Mucosa of stomach (tissue), 1 donor: Measurements from ENCODE around the gene GRK5.

Experiments used
- H3K27me3 ChIP-seq: one replicate; pipeline ENCODE4 v1.7.0; 2013; ENCODE audit warnings: mild to moderate bottlenecking, low read length; ENCODE audit not compliant: control insufficient read depth, insufficient read depth
- H3K36me3 ChIP-seq: one replicate; pipeline ENCODE4 v1.7.0; 2013; ENCODE audit warnings: low read length; ENCODE audit not compliant: control insufficient read depth, insufficient read depth
- H3K4me1 ChIP-seq: one replicate; pipeline ENCODE4 v1.7.0; 2013; ENCODE audit warnings: mild to moderate bottlenecking, low read length; ENCODE audit not compliant: control insufficient read depth, insufficient read depth
- H3K4me3 ChIP-seq: one replicate; pipeline ENCODE4 v1.7.0; 2013; ENCODE audit warnings: low read length
- H3K9ac ChIP-seq: one replicate; pipeline ENCODE4 v1.7.0; 2013; ENCODE audit warnings: mild to moderate bottlenecking, low read length, moderate library complexity
- H3K9me3 ChIP-seq: one replicate; pipeline ENCODE4 v1.7.0; 2013; ENCODE audit warnings: mild to moderate bottlenecking, low read length, moderate library complexity; ENCODE audit not compliant: control insufficient read depth
- donor health status: Pancreatic carcinoma.

Gene GRK5

GRCh38 chr10:119494236-119495020 lies 287.1 kb downstream of the GRK5 start:
- Histone ChIP-seq H3K9me3 (no peaks in the 10 kb centered on the region), H3K36me3 (no peaks in the 10 kb centered on the region), H3K4me3 (no peak overlapping the region), H3K4me1 (peaks cover 15% of the 10 kb centered on the region), H3K9ac (no peak overlapping the region), H3K27me3 (no peaks in the 10 kb centered on the region)

- Histone ChIP-seq H3K4me1 (peaks cover 10% of the 10 kb centered on the region), H3K4me3 (no peak overlapping the region), H3K36me3 (no peaks in the 10 kb centered on the region), H3K9ac (no peak overlapping the region), H3K9me3 (no peaks in the 10 kb centered on the region), H3K27me3 (no peaks in the 10 kb centered on the region)
These were observed 287.7 kb downstream of the GRK5 start for GRCh38 chr10:119495021-119495505.

- H3K4me1 ChIP-seq = peaks cover 10% of the 10 kb centered on the region
- H3K4me3 ChIP-seq = no peak overlapping the region
- no peaks in the 10 kb centered on the region for H3K27me3 ChIP-seq
- H3K36me3 ChIP-seq = no peaks in the 10 kb centered on the region
- no peaks in the 10 kb centered on the region for H3K9me3 ChIP-seq
- no peak overlapping the region for H3K9ac ChIP-seq
These were observed 288.2 kb downstream of the GRK5 start for GRCh38 chr10:119495545-119495944.

GRCh38 chr10:119496273-119496672 lies 288.9 kb downstream of the GRK5 start:
- Histone ChIP-seq H3K4me3 (no peak overlapping the region), H3K36me3 (no peaks in the 10 kb centered on the region), H3K9me3 (no peaks in the 10 kb centered on the region), H3K9ac (no peak overlapping the region), H3K27me3 (no peaks in the 10 kb centered on the region), H3K4me1 (peaks cover 10% of the 10 kb centered on the region)

GRCh38 chr10:119497243-119497642 lies 289.9 kb downstream of the GRK5 start:
- no peaks in the 10 kb centered on the region for H3K9me3 ChIP-seq
- no peak overlapping the region for H3K9ac ChIP-seq
- H3K4me3 ChIP-seq = no peak overlapping the region
- no peaks in the 10 kb centered on the region for H3K36me3 ChIP-seq
- peaks cover 10% of the 10 kb centered on the region for H3K4me1 ChIP-seq
- no peaks in the 10 kb centered on the region for H3K27me3 ChIP-seq

- no peaks in the 10 kb centered on the region for H3K9me3 ChIP-seq
- H3K27me3 ChIP-seq = no peaks in the 10 kb centered on the region
- H3K4me1 ChIP-seq = peaks cover 9% of the 10 kb centered on the region
- H3K36me3 ChIP-seq = no peaks in the 10 kb centered on the region
- no peak overlapping the region for H3K4me3 ChIP-seq
- H3K9ac ChIP-seq = no peak overlapping the region
These were observed 291.7 kb downstream of the GRK5 start for GRCh38 chr10:119498889-119499676.

GRCh38 chr10:119499677-119500002 lies 292.3 kb downstream of the GRK5 start:
- H3K36me3 ChIP-seq = no peaks in the 10 kb centered on the region
- no peaks in the 10 kb centered on the region for H3K9me3 ChIP-seq
- H3K27me3 ChIP-seq = no peaks in the 10 kb centered on the region
- peaks cover 5% of the 10 kb centered on the region for H3K4me1 ChIP-seq
- no peak overlapping the region for H3K9ac ChIP-seq
- H3K4me3 ChIP-seq = no peak overlapping the region

GRCh38 chr10:119500123-119500795 lies 292.9 kb downstream of the GRK5 start:
- Histone ChIP-seq H3K27me3 (no peaks in the 10 kb centered on the region), H3K4me1 (peaks cover 9% of the 10 kb centered on the region), H3K9ac (no peak overlapping the region), H3K9me3 (no peaks in the 10 kb centered on the region), H3K4me3 (no peak overlapping the region), H3K36me3 (no peaks in the 10 kb centered on the region)

- no peak overlapping the region for H3K9ac ChIP-seq
- H3K36me3 ChIP-seq = no peaks in the 10 kb centered on the region
- H3K4me1 ChIP-seq = peaks cover 9% of the 10 kb centered on the region
- no peaks in the 10 kb centered on the region for H3K9me3 ChIP-seq
- H3K27me3 ChIP-seq = no peaks in the 10 kb centered on the region
- H3K4me3 ChIP-seq = no peak overlapping the region
These were observed 293.4 kb downstream of the GRK5 start for GRCh38 chr10:119500821-119501220.

GRCh38 chr10:119501690-119502089 lies 294.3 kb downstream of the GRK5 start:
- peaks cover 9% of the 10 kb centered on the region for H3K4me1 ChIP-seq
- no peaks in the 10 kb centered on the region for H3K9me3 ChIP-seq
- no peak overlapping the region for H3K4me3 ChIP-seq
- no peaks in the 10 kb centered on the region for H3K36me3 ChIP-seq
- H3K27me3 ChIP-seq = no peaks in the 10 kb centered on the region
- H3K9ac ChIP-seq = no peak overlapping the region

- Histone ChIP-seq H3K27me3 (no peaks in the 10 kb centered on the region), H3K4me3 (no peak overlapping the region), H3K9me3 (no peaks in the 10 kb centered on the region), H3K36me3 (no peaks in the 10 kb centered on the region), H3K4me1 (peaks cover 9% of the 10 kb centered on the region), H3K9ac (no peak overlapping the region)
These were observed 294.8 kb downstream of the GRK5 start for GRCh38 chr10:119502209-119502608.

- no peak overlapping the region for H3K9ac ChIP-seq
- H3K27me3 ChIP-seq = no peaks in the 10 kb centered on the region
- peaks cover 9% of the 10 kb centered on the region for H3K4me1 ChIP-seq
- H3K4me3 ChIP-seq = no peak overlapping the region
- no peaks in the 10 kb centered on the region for H3K36me3 ChIP-seq
- no peaks in the 10 kb centered on the region for H3K9me3 ChIP-seq
These were observed 295.3 kb downstream of the GRK5 start for GRCh38 chr10:119502618-119503155.
